ENCODE results near the gene SKI. TPM values are rescaled to one million over a fixed set of nuclear protein-coding genes. Genes with fewer than 3 reads are reported as not detected.

SKI gene
- total RNA-seq, 1 donor from 2014 or later = 132 TPM

- Mint-ChIP-seq H3K27ac (ENCODE audit: unreplicated experiment) (peak overlapping the region; percentile 89), H3K4me1 (ENCODE audit: unreplicated experiment) (peaks cover 88% of the 10 kb centered on the region), H3K27me3 (ENCODE audit: unreplicated experiment) (no peaks in the 10 kb centered on the region), H3K36me3 (ENCODE audit: unreplicated experiment) (peaks cover 4% of the 10 kb centered on the region), H3K9me3 (ENCODE audit: unreplicated experiment) (no peaks in the 10 kb centered on the region), H3K4me3 (ENCODE audit: unreplicated experiment) (no peak overlapping the region)
- TF ChIP-seq CTCF (IDR thresholded peaks at IDR 0.05) = no peak
- DNase-seq (ENCODE audit: extremely low spot score, unreplicated experiment) = no peak
Observed at GRCh38 chr1:2274929-2275475, 46.9 kb downstream of the SKI start.

DNA sequence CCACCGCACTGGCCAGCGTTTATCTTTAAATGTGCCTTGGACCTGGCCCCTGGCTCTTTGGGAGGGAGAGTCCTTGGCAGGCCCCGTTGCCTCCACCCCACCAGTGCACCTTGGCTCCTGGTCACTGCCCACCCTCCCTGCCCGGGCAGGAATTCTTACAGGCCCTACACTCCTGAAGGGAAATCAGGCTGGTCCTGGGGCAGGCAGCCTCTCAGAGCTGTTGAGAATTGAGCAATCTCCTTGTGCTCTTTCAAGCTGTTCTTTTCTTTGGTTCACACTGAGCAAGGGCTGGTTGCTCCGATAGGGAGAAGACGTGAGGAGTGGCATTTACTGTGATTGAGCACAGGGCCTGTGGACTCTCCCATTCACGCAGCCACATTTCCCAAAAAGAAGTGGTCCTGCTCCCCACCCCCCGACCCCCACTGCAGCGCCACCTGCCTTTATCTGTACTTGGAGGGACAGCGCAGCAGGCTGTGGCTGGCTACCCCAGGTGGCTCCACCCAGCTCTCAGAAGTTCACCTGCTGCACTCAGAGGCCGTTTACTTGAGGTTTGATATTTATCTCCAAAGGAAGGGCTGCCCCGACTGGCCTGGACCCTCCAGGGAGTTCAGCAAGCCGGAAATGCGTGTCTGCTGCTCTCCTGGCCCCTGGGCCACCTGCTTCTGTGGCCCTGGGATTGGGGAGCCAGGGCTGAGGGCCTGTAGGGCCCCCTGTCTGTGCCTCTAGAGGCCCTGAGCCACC is 47.8 kb downstream of the SKI start:
- Mint-ChIP-seq H3K27me3 (ENCODE audit: unreplicated experiment) (no peaks in the 10 kb centered on the region), H3K9me3 (ENCODE audit: unreplicated experiment) (no peaks in the 10 kb centered on the region), H3K27ac (ENCODE audit: unreplicated experiment) (peak overlapping the region; percentile 89), H3K36me3 (ENCODE audit: unreplicated experiment) (peaks cover 4% of the 10 kb centered on the region), H3K4me3 (ENCODE audit: unreplicated experiment) (no peak overlapping the region), H3K4me1 (ENCODE audit: unreplicated experiment) (peaks cover 79% of the 10 kb centered on the region)
- DNase-seq (ENCODE audit: extremely low spot score, unreplicated experiment) = no peak
- TF ChIP-seq CTCF (IDR thresholded peaks at IDR 0.05) = no peak

GRCh38 chr1:2276803-2277580 is 48.9 kb downstream of the SKI start:
- Mint-ChIP-seq H3K4me3 (ENCODE audit: unreplicated experiment) (no peak overlapping the region), H3K4me1 (ENCODE audit: unreplicated experiment) (peaks cover 74% of the 10 kb centered on the region)

DNA sequence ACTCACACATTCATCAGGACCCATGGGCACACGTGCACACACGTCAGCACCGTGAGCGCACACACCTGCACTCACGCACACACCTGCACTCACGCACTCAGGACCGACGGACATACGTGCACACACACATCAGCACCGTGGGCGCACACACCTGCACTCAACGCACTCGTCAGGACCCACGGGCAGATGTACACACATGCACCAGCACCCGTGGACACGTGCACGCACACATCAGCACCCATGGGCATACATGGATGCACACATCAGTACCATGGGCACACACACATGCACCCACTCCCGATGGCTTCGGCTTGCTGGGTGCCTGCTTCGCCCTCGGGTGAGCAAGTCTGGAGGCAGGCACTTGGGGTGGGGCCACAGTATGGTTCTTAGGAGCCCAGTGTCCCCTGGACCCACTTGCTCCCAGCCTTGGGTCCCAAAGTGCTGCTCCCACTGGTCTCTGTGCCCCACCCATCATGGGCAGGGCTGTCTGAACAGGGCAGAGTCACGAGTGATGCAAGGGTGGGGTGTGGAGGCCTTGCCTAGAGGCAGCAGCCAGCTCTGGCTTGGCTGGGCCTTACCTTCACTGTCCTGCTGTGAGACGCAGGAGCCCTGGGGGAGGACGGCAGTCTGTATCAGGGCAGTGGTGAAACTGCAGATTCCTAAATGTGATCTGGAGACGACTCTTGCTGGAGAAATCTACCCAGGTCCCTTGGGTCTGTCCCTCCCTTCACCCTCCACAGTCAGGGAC is 49.8 kb downstream of the SKI start:
- Mint-ChIP-seq H3K4me1 (ENCODE audit: unreplicated experiment) (peaks cover 65% of the 10 kb centered on the region), H3K4me3 (ENCODE audit: unreplicated experiment) (no peak overlapping the region)

More at GRCh38 chr1:2276803-2277580, 48.9 kb downstream of the SKI start:
- peaks cover 4% of the 10 kb centered on the region for H3K36me3 Mint-ChIP-seq (ENCODE audit: unreplicated experiment)
- H3K27me3 Mint-ChIP-seq (ENCODE audit: unreplicated experiment) = no peaks in the 10 kb centered on the region
- DNase-seq (ENCODE audit: extremely low spot score, unreplicated experiment) = no peak
- H3K27ac Mint-ChIP-seq (ENCODE audit: unreplicated experiment) = peak overlapping the region; percentile 89
- TF ChIP-seq CTCF (IDR thresholded peaks at IDR 0.05) = no peak
- H3K9me3 Mint-ChIP-seq (ENCODE audit: unreplicated experiment) = no peaks in the 10 kb centered on the region

More for the DNA sequence above, 49.8 kb downstream of the SKI start:
- H3K27me3 Mint-ChIP-seq (ENCODE audit: unreplicated experiment) = no peaks in the 10 kb centered on the region
- no peak for TF ChIP-seq CTCF (IDR thresholded peaks at IDR 0.05)
- peak overlapping the region; percentile 91 for H3K27ac Mint-ChIP-seq (ENCODE audit: unreplicated experiment)
- peaks cover 4% of the 10 kb centered on the region for H3K36me3 Mint-ChIP-seq (ENCODE audit: unreplicated experiment)
- no peak for DNase-seq (ENCODE audit: extremely low spot score, unreplicated experiment)
- H3K9me3 Mint-ChIP-seq (ENCODE audit: unreplicated experiment) = no peaks in the 10 kb centered on the region

Measured in osteocyte (in vitro differentiated cells).